GM12872 (cell line): ENCODE measurements around the gene CCDC40.

Experiments used
- CTCF ChIP-seq: IDR thresholded peaks from 3 replicates; pipeline ENCODE4 v1.5.1; 2011; ENCODE audit warnings: low read depth, mild to moderate bottlenecking, low read length, moderate library complexity; ENCODE audit not compliant: insufficient read depth

The CCDC40 gene

GRCh38 chr17:79995696-79996095 lies 40.7 kb upstream of the CCDC40 start:
- no peak for TF ChIP-seq CTCF

GRCh38 chr17:79996291-79996690 lies 40.2 kb upstream of the CCDC40 start:
- TF ChIP-seq CTCF = no peak

GRCh38 chr17:79997011-79997660 lies 39.3 kb upstream of the CCDC40 start:
- TF ChIP-seq CTCF = no peak

- TF ChIP-seq CTCF = no peak
These were observed 36.3 kb upstream of the CCDC40 start for GRCh38 chr17:80000136-80000535.

- TF ChIP-seq CTCF = no peak
These were observed 35.3 kb upstream of the CCDC40 start for GRCh38 chr17:80000981-80001775.

- no peak for TF ChIP-seq CTCF
These were observed 34.3 kb upstream of the CCDC40 start for GRCh38 chr17:80002070-80002641.

- no peak for TF ChIP-seq CTCF
These were observed 33.6 kb upstream of the CCDC40 start for GRCh38 chr17:80002690-80003490.
